GM12878 (cell line): Measurements from ENCODE around the gene MED4. TPM values are rescaled to one million over a fixed set of nuclear protein-coding genes. Genes with fewer than 3 reads are reported as not detected.

Source experiments
- ATAC-seq: fragments of 200-7000 bp; cut with Tn5 transposase; 3 replicates; pipeline ENCODE4 v1.9.1; 2020; ENCODE audit warnings: mild to moderate bottlenecking, moderate library complexity
- BruUV-seq: library from RNA; stranded (reverse); fragments of 400-500 nt; replicated peaks from 2 replicates; lab custom pipeline; 2021; lab: Mats Ljungman, UMichigan
- CTCF ChIA-PET: fragments of 300-600 bp; sonication (Branson Sonifier 250); formaldehyde crosslinking; extraction: SDS; loops from one replicate; lab custom pipeline; 2021; ENCODE audit warnings: inconsistent platforms; lab: Yijun Ruan, JAX
- POLR2A ChIA-PET: fragments of 350-600 bp; formaldehyde crosslinking; extraction: SDS; loops from one replicate; lab custom pipeline; 2021; ENCODE audit warnings: inconsistent platforms; lab: Charles Lee
- RAD21 ChIA-PET: fragments of 300-600 bp; sonication (Branson Sonifier 250); formaldehyde crosslinking; loops from one replicate; lab custom pipeline; 2023; ENCODE audit warnings: antibody characterized with exemption; ENCODE audit not compliant: unreplicated experiment; lab: Charles Lee
- SMC1A ChIA-PET: fragments of 300-600 bp; sonication (Branson Sonifier 250); formaldehyde crosslinking; loops from one replicate; lab custom pipeline; 2023; ENCODE audit not compliant: unreplicated experiment, uncharacterized antibody; lab: Charles Lee
- DNase-seq: peaks from one replicate; pipeline ENCODE4 v3.0.0-alpha.2; 2011; ENCODE audit warnings: low read depth, low spot score
- FAIRE-seq: peaks from 3 replicates; lab custom pipeline; 2011; peaks lifted over from hg19 to GRCh38; lab: Jason Lieb, UNC
- H2AFZ ChIP-seq: 2 replicates; pipeline ENCODE4 v1.6.0; 2011; ENCODE audit warnings: low read depth, low read length, control low read depth; ENCODE audit not compliant: control insufficient read depth
- H3K27ac ChIP-seq: 2 replicates; pipeline ENCODE4 v1.5.1; 2011; ENCODE audit warnings: control low read depth; ENCODE audit not compliant: control insufficient read depth, insufficient read depth
- H3K27me3 ChIP-seq, 2 experiments: replicated peaks in 1 of 2; 2 replicates each; pipeline versions ENCODE4 v1.6.0 to v1.6.1; 2011; ENCODE audit warnings: low read length in 1 of 2; ENCODE audit not compliant: control insufficient read depth in 2 of 2, insufficient read depth in 2 of 2
- H3K36me3 ChIP-seq, 2 experiments: 2 replicates each; pipeline ENCODE4 v1.5.1; 2011; ENCODE audit warnings: low read length in 1 of 2; ENCODE audit not compliant: control insufficient read depth in 2 of 2, insufficient read depth in 2 of 2
- H3K4me1 ChIP-seq: 2 replicates; pipeline ENCODE4 v1.6.1; 2011; ENCODE audit warnings: mild to moderate bottlenecking, low read length, moderate library complexity, mixed read lengths; ENCODE audit not compliant: control insufficient read depth, insufficient read depth
- H3K4me2 ChIP-seq: 2 replicates; pipeline ENCODE4 v1.6.0; 2011; ENCODE audit warnings: control low read depth; ENCODE audit not compliant: control insufficient read depth, insufficient read depth
- H3K4me3 ChIP-seq: fragments of 200-600 bp; sonication (generic); 2 replicates; pipeline ENCODE4 v1.5.1; 2016
- H3K79me2 ChIP-seq: 2 replicates; pipeline ENCODE4 v1.6.0; 2011; ENCODE audit warnings: low read length; ENCODE audit not compliant: control insufficient read depth, insufficient read depth
- H3K9ac ChIP-seq: 2 replicates; pipeline ENCODE4 v1.8.0; 2011; ENCODE audit warnings: low read length, control low read depth, mixed read lengths; ENCODE audit not compliant: control insufficient read depth, insufficient read depth
- H3K9me3 ChIP-seq: replicated peaks from 3 replicates; pipeline ENCODE4 v1.5.1; 2011; ENCODE audit warnings: mild to moderate bottlenecking, low read length; ENCODE audit not compliant: control insufficient read depth, insufficient read depth
- H4K20me1 ChIP-seq: 2 replicates; pipeline ENCODE4 v1.6.0; 2011; ENCODE audit not compliant: control insufficient read depth, insufficient read depth
- ASH2L ChIP-seq: fragments of 300-600, 200-600 bp; sonication (generic); IDR thresholded peaks from 2 replicates; pipeline ENCODE4 v1.6.1; 2017; ENCODE audit warnings: low read depth, mild to moderate bottlenecking, borderline replicate concordance
- BHLHE40 ChIP-seq, 2 experiments: fragments of 450-650 bp in 1 of 2; IDR thresholded peaks; 2 replicates each; pipeline ENCODE4 v1.6.1; 2011 to 2017; ENCODE audit warnings: low read depth in 2 of 2, borderline replicate concordance in 1 of 2, improper control_type of control experiment in 1 of 2, low read length in 1 of 2, mild to moderate bottlenecking in 1 of 2
- EED ChIP-seq: sonication (generic); IDR thresholded peaks from 2 replicates; pipeline ENCODE4 v1.6.1; 2016; ENCODE audit warnings: antibody characterized with exemption, low read depth
- IRF4 ChIP-seq: IDR thresholded peaks from 2 replicates; pipeline ENCODE4 v1.6.1; 2011; ENCODE audit warnings: low read depth, low read length
- NBN ChIP-seq: fragments of 450-650 bp; IDR thresholded peaks from 2 replicates; pipeline ENCODE4 v1.6.1; 2016
- NR2F1 ChIP-seq: fragments of 450-650 bp; conservative IDR thresholded peaks from 2 replicates; pipeline ENCODE4 v1.6.1; 2017; ENCODE audit warnings: mild to moderate bottlenecking
- TCF12 ChIP-seq: IDR thresholded peaks from 2 replicates; pipeline ENCODE4 v1.6.1; 2011; ENCODE audit warnings: low read depth, mild to moderate bottlenecking, low read length
- ZNF622 ChIP-seq: fragments of 450-650 bp; IDR thresholded peaks from 2 replicates; pipeline ENCODE4 v1.6.1; 2017; ENCODE audit warnings: mild to moderate bottlenecking, inconsistent platforms
- WGBS: methylation state at CpG from one replicate; pipeline ENCODE4 v1.1.6; 2016; ENCODE audit warnings: low lambda C conversion rate; ENCODE audit not compliant: insufficient replicate concordance, insufficient coverage; ENCODE audit errors: missing lambda C conversion rate; 5-methylcytosine and 5-hydroxymethylcytosine counted together
- in situ Hi-C: fragments of 300-500 bp; cut with MboI; formaldehyde crosslinking; loops from 9 replicates; pipeline ENCODE4 v1.14.3; 2018; ENCODE audit warnings: mixed read lengths
- intact Hi-C: fragments of 100-400 bp; cut with micrococcal nuclease; formaldehyde crosslinking; loops from one replicate; pipeline ENCODE4 v1.14.2; 2022; ENCODE audit not compliant: unreplicated experiment
- polyA plus RNA-seq, 11 experiments: library from polyadenylated mRNA; depleted of rRNA in 4 of 11; unstranded in 6 of 11; stranded (reverse) in 5 of 11; fragments of >200 nt; fragmentation: Nextera tagmentation in 4 of 11; fragmentation: Illumina TruSeq in 1 of 11; extraction: Ambion mirVana in 4 of 11; extraction: Trizol in 1 of 11; gene quantifications; 1 replicate in 1 of 11; 2 replicates in 10 of 11; pipeline versions ENCODE4 v1.2.1 to v1.2.3, GENCODE V29; 2011 to 2016; ENCODE audit warnings: inconsistent platforms in 2 of 11, missing spikeins in 2 of 11, low read depth in 1 of 11
- total RNA-seq, 4 experiments: library from RNA; depleted of rRNA in 3 of 4; stranded (reverse); fragments of >200 nt in 3 of 4; fragmentation: Illumina TruSeq in 1 of 4; extraction: Trizol in 1 of 4; gene quantifications; 2 replicates each; pipeline versions ENCODE4 v1.2.1 to v1.2.3, GENCODE V29; 2013 to 2021
- TF ChIP-seq, protein P1 (sequence below): IDR thresholded peaks from 2 replicates; pipeline ENCODE4 v1.6.1; 2012; ENCODE audit warnings: low read depth, low read length, improper control_type of control experiment
- TF ChIP-seq, protein P2 (sequence below): fragments of 450-650 bp; IDR thresholded peaks from 2 replicates; pipeline ENCODE4 v1.6.1; 2018; ENCODE audit warnings: borderline replicate concordance, mild to moderate bottlenecking; ENCODE audit not compliant: partially characterized antibody

Gene MED4
- total and polyA plus RNA-seq, 10 of the 15 experiments (the other 5 are each of a cell fraction or from before 2014, with no cell fraction given), result 31.5 to 117 (median 87.4) TPM

DNA sequence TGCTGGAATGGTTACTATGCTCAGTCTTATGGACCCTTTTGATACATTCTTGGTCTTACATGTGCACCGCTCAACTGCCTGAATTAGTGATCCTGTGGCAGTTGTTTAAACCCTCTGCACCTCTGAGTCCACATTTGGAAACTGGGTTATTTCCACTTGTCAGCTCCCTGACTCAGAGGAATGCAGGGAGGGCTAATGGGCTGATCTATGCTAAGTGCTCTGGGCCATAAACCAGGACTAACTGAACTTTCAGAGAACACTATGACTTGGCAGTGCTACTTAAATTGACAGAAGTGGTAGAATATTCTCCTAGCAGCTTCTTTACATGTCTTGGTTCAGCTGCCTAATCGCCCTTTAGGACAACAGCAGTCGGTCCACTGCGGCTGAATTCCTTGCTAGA, 26.8 kb upstream of the MED4 start:
- H3K79me2 ChIP-seq, result no peaks in the 10 kb centered on the region
- TF ChIP-seq BHLHE40 (IDR thresholded peaks at IDR 0.05; ENCODE audit: borderline replicate concordance in 1 of 2, low read depth in 2 of 2, low read length in 1 of 2), result no peak
- in situ Hi-C loops, result no loop called here
- H3K27me3 ChIP-seq, result peaks cover 0 to 2% of the 10 kb centered on the region in 2 experiments; a peak in 2 of 4 replicates
- H3K4me3 ChIP-seq, result no peak overlapping the region
- H3K4me1 ChIP-seq, result no peaks in the 10 kb centered on the region
- H3K9me3 ChIP-seq, result no peaks in the 10 kb centered on the region; the same call in 2 of the 3 replicates
- RAD21 ChIA-PET, result interaction anchor here (1.5 kb wide), 1 partner anchor 458 kb away, joined by 5 read pairs; no protein-coding TSS in a partner anchor
- CTCF ChIA-PET, result no interaction called here
- no peak for DNase-seq
- SMC1A ChIA-PET, result interaction anchor here (0.7 kb wide), 1 partner anchor 646 kb away, joined by 3 read pairs; no protein-coding TSS in a partner anchor
- no peaks in the 10 kb centered on the region for H4K20me1 ChIP-seq
- H3K27ac ChIP-seq, result no peak overlapping the region
- ATAC-seq, result no peak
- no peak overlapping the region for H3K9ac ChIP-seq
- intact Hi-C loops, result loop anchor here (10.0 kb wide), 1 partner anchor 213 kb away; no protein-coding TSS in a partner anchor
- BruUV-seq, result no TSS peak
- no peak overlapping the region for H2AFZ ChIP-seq
- POLR2A ChIA-PET, result no interaction called here
- 69% methylated on average over 4 of the region's 4 CpGs for WGBS
- no peak for FAIRE-seq
- no peak overlapping the region for H3K4me2 ChIP-seq
- no peaks in the 10 kb centered on the region for H3K36me3 ChIP-seq

DNA sequence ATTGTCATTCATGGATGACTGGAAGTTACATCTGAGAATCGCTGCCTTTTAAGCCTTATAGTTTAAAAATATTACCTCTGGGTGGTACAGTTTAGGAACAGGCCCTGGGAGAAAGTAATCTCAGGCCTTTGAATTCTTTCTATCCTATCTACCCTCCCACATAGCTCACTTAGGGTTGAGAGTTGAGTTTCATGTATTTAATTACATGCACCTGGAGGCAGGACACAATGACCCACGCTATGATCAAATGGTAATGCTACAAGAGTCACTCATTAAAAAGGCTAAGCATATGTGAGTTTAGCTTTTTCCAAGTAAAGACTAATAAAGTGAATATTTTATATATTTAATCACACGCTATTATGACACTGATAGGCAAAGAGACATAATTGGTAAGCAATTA, 25.3 kb upstream of the MED4 start:
- Histone ChIP-seq H4K20me1 (no peaks in the 10 kb centered on the region), H3K4me1 (no peaks in the 10 kb centered on the region), H3K4me3 (no peak overlapping the region), H3K36me3 (no peaks in the 10 kb centered on the region), H3K4me2 (no peak overlapping the region), H3K79me2 (no peaks in the 10 kb centered on the region), H3K27ac (no peak overlapping the region), H3K9ac (no peak overlapping the region), H3K9me3 (no peaks in the 10 kb centered on the region; the same call in 2 of the 3 replicates), H2AFZ (no peak overlapping the region), H3K27me3 (peaks cover 0 to 2% of the 10 kb centered on the region in 2 experiments; a peak in 2 of 4 replicates)
- in situ Hi-C loops, result no loop called here
- SMC1A ChIA-PET, result interaction anchor here (0.8 to 1.4 kb wide), 3 partner anchors 115 to 463 kb away, joined by 3 to 4 read pairs (median 3); no protein-coding TSS in a partner anchor
- POLR2A ChIA-PET, result no interaction called here
- ATAC-seq, result no peak
- CTCF ChIA-PET, result interaction anchor here (0.6 to 0.7 kb wide), 2 partner anchors 210 to 693 kb away, joined by 3 read pairs; no protein-coding TSS in a partner anchor
- RAD21 ChIA-PET, result interaction anchor here (0.8 kb wide), 1 partner anchor 460 kb away, joined by 4 read pairs; no protein-coding TSS in a partner anchor
- no peak for DNase-seq
- no TSS peak for BruUV-seq
- intact Hi-C loops, result loop anchor here (10.0 kb wide), 1 partner anchor 215 kb away; no protein-coding TSS in a partner anchor
- no peak for FAIRE-seq
- 57% methylated on average over 3 of the region's 3 CpGs for WGBS
- TF ChIP-seq NBN, result no peak
- TF ChIP-seq ZNF622, result no peak
- TF ChIP-seq, protein P1, sequence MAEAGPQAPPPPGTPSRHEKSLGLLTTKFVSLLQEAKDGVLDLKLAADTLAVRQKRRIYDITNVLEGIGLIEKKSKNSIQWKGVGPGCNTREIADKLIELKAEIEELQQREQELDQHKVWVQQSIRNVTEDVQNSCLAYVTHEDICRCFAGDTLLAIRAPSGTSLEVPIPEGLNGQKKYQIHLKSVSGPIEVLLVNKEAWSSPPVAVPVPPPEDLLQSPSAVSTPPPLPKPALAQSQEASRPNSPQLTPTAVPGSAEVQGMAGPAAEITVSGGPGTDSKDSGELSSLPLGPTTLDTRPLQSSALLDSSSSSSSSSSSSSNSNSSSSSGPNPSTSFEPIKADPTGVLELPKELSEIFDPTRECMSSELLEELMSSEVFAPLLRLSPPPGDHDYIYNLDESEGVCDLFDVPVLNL, result no peak
- TF ChIP-seq NR2F1, result no peak
- TF ChIP-seq, protein P2, sequence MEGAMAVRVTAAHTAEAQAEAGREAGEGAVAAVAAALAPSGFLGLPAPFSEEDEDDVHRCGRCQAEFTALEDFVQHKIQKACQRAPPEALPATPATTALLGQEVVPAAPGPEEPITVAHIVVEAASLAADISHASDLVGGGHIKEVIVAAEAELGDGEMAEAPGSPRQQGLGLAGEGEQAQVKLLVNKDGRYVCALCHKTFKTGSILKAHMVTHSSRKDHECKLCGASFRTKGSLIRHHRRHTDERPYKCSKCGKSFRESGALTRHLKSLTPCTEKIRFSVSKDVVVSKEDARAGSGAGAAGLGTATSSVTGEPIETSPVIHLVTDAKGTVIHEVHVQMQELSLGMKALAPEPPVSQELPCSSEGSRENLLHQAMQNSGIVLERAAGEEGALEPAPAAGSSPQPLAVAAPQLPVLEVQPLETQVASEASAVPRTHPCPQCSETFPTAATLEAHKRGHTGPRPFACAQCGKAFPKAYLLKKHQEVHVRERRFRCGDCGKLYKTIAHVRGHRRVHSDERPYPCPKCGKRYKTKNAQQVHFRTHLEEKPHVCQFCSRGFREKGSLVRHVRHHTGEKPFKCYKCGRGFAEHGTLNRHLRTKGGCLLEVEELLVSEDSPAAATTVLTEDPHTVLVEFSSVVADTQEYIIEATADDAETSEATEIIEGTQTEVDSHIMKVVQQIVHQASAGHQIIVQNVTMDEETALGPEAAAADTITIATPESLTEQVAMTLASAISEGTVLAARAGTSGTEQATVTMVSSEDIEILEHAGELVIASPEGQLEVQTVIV, result no peak
- no peak for TF ChIP-seq ASH2L
- TF ChIP-seq EED, result no peak
- no peak for TF ChIP-seq IRF4
- TF ChIP-seq BHLHE40 (IDR thresholded peaks at IDR 0.05; ENCODE audit: borderline replicate concordance in 1 of 2, low read depth in 2 of 2, low read length in 1 of 2), result no peak
- TF ChIP-seq TCF12, result no peak
